DMS53 treated with DMSO at 0.1 percent for 48 hours (cell line): ENCODE data around the gene DAZAP1.
"Not testable (repeated sequence)": the region's sequence is repeated elsewhere in the genome, so short reads cannot be mapped to it uniquely, and the experiment has no call there.

Experiments
- DNase-seq: peaks from one replicate; lab custom pipeline; 2025; ENCODE audit not compliant: unreplicated experiment; lab: John Stamatoyannopoulos, UW

DAZAP1 gene

GRCh38 chr19:1471010-1471514 lies 63.7 kb downstream of the DAZAP1 start:
- no peak for DNase-seq

DNA sequence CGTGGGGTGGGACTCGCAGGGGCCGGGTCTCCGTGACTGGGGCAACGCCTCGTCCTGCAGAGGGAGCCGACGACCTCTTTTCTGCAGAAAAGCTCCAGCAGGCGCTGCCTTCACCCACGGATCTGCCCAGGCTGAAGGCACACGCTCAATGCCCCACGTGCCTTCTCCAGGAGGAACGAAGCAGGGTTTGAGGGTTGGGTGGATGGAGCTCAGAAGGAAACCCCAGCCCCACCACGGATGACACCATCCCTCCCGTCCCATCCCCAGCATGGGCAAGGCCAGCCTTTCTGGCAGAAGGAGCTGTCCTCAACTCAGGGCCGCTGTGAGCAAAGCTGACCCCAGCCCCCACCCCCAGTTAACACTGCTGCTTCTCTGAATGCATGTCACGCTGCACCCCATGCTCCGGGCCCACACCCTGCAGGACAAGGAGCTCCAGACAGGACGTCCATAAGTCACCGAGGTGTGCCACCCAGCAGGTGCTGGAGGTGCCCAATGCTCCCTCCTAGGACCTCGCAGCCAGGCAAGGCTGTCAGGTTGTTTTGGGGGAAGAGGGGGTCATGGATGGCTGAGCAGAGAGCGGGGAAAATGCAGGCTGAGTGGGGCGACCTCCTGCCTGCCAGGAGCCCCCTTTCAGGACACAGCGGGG lies 64.3 kb downstream of the DAZAP1 start:
- DNase-seq, result no peak

DNA sequence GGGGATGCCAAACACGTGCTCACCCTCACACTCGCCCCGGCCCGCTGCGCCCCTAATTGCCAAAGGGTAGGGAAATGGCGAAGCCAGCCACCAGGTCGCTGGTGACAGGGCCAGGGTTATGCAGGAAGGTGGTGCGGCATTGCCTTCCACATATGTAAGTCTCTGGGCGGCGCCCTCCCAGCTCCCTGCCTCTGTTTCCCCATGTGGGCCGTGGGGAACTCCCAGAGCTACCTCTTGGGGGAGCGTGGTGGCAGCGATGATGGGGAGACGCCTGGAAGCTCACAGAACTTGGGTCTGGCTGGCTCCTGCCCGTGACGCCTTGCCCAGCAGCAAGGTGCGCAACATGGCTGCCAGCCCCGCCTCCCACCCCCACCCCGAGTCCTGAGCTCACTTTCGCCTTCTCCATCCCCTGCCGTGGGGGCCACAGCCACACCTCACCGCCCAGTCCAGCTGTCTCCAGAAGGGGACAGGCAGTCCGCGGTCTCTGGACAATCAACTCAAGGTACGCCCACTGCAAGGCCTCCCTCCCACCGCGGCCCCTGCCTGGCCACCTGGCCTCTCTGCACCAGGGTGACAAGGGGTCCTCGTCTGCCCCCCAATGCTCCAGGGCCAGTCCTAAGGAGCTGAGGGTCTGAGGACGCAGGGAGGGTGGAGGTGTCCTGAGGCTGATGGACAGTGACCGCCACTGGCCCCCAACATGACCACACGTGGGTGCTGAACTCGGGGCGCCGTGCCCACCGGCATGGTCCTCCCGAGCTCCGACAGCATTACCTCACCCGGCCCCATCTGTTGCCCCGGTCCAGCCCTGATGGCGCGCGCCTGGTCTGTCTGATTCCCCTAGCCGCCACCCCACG lies 65.1 kb downstream of the DAZAP1 start:
- no peak for DNase-seq

- no peak for DNase-seq
Observed at GRCh38 chr19:1473085-1473851, 65.9 kb downstream of the DAZAP1 start.

DNA sequence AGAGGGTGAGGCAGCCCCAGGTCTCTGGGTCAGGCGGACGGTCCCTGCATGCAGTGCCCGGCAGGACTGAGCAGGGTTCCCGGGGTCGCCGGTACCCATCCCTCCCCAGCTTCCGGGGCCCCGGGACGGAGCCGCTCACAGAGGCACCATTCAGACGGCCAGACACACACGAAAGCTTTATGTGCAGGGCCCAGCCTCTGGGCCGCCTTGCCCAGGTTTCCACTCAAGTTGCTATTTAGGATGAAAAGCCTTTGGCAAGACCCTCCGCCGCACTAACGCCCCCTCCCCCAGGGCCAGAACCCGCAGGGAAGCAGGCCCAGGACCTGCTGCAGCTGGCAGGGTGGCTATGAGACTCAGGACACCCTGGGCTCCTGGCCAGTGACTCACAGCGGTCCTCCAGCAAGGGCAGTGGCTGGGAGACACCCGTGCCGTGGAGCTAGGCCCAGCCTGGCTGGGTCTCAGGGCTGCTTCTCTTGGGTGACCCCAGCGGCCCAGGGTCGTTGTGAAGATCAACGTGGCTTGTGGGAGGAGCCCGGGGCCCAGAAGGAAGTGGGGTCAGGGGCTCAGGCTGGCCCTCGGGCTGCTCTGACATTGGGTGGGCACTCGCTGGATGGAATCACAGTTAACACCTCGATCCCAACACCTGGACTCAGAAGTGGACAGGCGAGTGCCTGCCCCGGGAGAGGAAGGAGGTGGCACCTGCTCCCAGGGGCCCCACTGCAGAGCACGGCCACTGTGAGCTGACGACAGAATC lies 66.8 kb downstream of the DAZAP1 start:
- no peak for DNase-seq

- DNase-seq, result no peak
Observed at GRCh38 chr19:1474765-1475351, 67.5 kb downstream of the DAZAP1 start.

DNA sequence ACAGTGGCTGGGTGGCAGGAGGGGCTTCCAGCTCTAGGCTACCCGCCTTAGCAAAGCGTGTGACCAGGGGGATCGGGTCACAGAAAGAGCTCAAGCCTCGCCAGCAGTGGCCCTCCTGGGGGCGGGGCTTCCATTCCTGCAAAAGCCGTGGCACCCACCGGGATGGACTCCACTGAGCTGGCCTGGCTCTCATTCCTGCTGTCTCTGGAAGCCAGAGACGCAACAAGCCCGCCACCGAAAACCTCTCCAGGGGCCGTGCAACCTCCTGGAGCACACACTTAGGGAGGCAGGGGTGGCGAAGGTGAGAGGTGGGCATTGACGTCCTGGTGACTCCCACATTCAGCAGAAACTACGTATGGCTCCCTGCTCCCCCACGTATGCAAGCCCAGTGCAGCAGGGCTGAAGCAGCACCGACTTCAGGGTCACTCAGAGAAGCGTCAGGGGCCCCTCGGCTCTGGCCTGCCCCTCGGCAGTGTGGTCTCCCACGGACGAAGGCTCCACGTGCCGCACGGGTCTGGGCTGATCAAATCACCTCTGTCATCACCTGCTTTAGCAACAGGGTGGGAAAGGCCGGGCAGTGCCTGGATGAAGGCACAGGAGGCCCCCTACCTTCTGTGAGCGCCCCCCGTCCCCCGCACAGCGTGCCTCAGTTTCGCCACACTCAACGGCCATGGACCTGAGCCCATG lies 68.5 kb downstream of the DAZAP1 start:
- DNase-seq, result no peak

DNA sequence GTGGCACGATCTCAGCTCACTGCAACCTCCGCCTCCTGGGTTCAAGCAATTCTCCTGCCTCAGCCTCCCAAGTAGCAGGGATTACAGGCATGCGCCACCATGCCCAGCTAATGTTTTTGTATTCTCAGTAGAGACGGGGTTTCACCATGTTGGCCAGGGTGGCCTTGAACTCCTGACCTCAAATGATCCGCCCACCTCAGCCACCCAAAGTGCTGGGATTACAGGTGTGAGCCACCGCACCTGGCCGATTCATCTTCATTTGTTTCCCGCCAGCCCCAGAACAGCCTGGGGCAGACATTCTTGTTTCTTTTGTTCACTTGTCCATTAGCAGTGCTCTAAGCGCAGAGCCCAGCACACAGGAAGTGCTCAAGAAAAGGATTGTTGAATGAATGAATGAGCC lies 69.7 kb downstream of the DAZAP1 start:
- DNase-seq, result not testable (repeated sequence)

- DNase-seq, result peak; percentile 69
Observed at GRCh38 chr19:1478934-1479707, 71.7 kb downstream of the DAZAP1 start, which contains the start of gene C19orf25. C19orf25 (minus strand) TSS chr19:1479215; CDS start chr19:1478903, 312 bp downstream.

- no peak for DNase-seq
Observed at GRCh38 chr19:1481224-1481892, 74.0 kb downstream of the DAZAP1 start.

- DNase-seq, result no peak
Observed at GRCh38 chr19:1481893-1482360, 74.5 kb downstream of the DAZAP1 start.

DNA sequence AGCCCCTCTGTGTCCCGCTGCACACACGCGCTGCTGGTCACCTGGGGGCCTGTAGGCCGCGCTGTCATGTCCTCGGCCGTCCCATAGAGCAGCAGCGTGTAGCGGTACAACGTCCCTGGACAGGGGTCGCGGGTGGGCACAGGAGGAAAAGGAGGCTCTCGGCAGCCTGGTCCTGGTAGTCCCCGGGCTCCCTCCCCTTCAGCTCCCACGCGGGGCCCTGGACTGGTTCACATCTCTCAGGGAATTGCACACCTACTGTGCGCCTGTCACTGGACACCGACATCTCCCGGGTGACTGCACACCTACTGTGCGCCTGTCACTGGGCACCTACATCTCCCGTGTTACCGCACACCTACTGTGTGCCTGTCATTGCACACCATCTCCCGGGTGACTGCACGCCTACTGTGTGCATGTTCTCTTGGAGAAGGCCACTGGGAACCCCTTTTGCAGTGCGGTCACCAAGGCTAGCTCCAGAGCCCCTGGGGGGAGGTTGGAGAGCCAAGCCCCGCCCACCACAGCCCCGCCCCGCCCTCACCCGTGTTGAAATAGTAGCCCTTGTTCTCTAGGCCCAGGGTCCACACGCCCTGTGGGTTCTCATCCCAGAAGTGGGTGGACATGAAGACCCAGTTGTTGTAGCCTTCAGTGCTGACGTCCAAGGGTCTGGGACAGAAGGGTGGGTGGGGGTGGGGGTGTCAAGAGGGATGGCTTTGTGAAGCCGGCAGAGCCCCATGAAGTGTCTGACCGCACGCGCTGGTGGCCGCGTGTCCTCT lies 75.2 kb downstream of the DAZAP1 start:
- no peak for DNase-seq

GRCh38 chr19:1483131-1483978 lies 76.0 kb downstream of the DAZAP1 start:
- no peak for DNase-seq

- DNase-seq, result no peak
Observed at GRCh38 chr19:1483979-1484428, 76.6 kb downstream of the DAZAP1 start.
